ENCODE results near the gene RAB15. TPM values are rescaled to one million over a fixed set of nuclear protein-coding genes. Genes with fewer than 3 reads are reported as not detected.

The RAB15 gene
- total and polyA plus RNA-seq, 2 of the 8 experiments (the other 6 are each of a cell fraction or from before 2014, with no cell fraction given) = 38.8 to 58.1 TPM

GRCh38 chr14:64912261-64912660, 59.9 kb downstream of the RAB15 start (continued):
- TF ChIP-seq PHF8 (conservative IDR thresholded peaks at IDR 0.05; ENCODE audit: low read depth, low read length) = no peak
- TF ChIP-seq SIN3A (conservative IDR thresholded peaks at IDR 0.05 in 1 of 2, IDR thresholded peaks at IDR 0.05 in 1 of 2; ENCODE audit: low read depth in 1 of 2, low read length in 2 of 2) = no peak
- TF ChIP-seq KDM5A (IDR thresholded peaks at IDR 0.05; ENCODE audit: low read length) = no peak
- no peak for TF ChIP-seq CBX5 (IDR thresholded peaks at IDR 0.05; ENCODE audit: low read depth, low read length)
- TF ChIP-seq BACH1 (IDR thresholded peaks at IDR 0.05; ENCODE audit: low read length) = no peak
- no peak for TF ChIP-seq FOSL1 (IDR thresholded peaks at IDR 0.05; ENCODE audit: insufficient read depth, low read depth, low read length)
- TF ChIP-seq BRCA1 (IDR thresholded peaks at IDR 0.05; ENCODE audit: low read depth, low read length) = no peak
- TF ChIP-seq TCF12 (IDR thresholded peaks at IDR 0.05; ENCODE audit: low read depth, low read length) = no peak
- TF ChIP-seq KDM4A (IDR thresholded peaks at IDR 0.05; ENCODE audit: low read depth, low read length, severe bottlenecking) = no peak

Measured in H1 (cell line).